SK-N-SH treated with all-trans-retinoic acid at 6 μM for 48 hours (cell line): ENCODE results near the gene AAK1.

ENCODE experiments used
- ATAC-seq: fragments of 200-7000 bp; cut with Tn5 transposase; 3 replicates; pipeline ENCODE4 v1.9.1; 2020; ENCODE audit warnings: mild to moderate bottlenecking, moderate library complexity
- ARNTL ChIP-seq: fragments of 450-650 bp; formaldehyde crosslinking; IDR thresholded peaks from 2 replicates; pipeline ENCODE4 v1.5.0; 2020; ENCODE audit warnings: low read depth, mild to moderate bottlenecking, moderate library complexity, borderline replicate concordance
- BACH2 ChIP-seq: fragments of 250-450 bp; sonication (Bioruptor Pico); IDR thresholded peaks from 2 replicates; pipeline ENCODE4 v1.9.0; 2021; ENCODE audit warnings: mild to moderate bottlenecking, borderline replicate concordance
- CREB5 ChIP-seq: fragments of 250-450 bp; sonication (Bioruptor Pico); IDR thresholded peaks from 2 replicates; pipeline ENCODE4 v1.5.1; 2020; ENCODE audit warnings: low read depth, mild to moderate bottlenecking, moderate library complexity
- CSDC2 ChIP-seq: fragments of 250-450 bp; sonication (Bioruptor Pico); IDR thresholded peaks from 2 replicates; pipeline ENCODE4 v1.5.0; 2020; ENCODE audit warnings: mild to moderate bottlenecking, moderate library complexity
- CSRNP3 ChIP-seq: fragments of 250-450 bp; sonication (Bioruptor Pico); IDR thresholded peaks from 2 replicates; pipeline ENCODE4 v1.5.1; 2021; ENCODE audit warnings: mild to moderate bottlenecking, moderate library complexity
- ESRRG ChIP-seq: fragments of 250-450 bp; sonication (Bioruptor Pico); IDR thresholded peaks from 2 replicates; pipeline ENCODE4 v1.6.1; 2021; ENCODE audit warnings: mild to moderate bottlenecking
- GLIS3 ChIP-seq: fragments of 250-450 bp; sonication (Bioruptor Pico); IDR thresholded peaks from 2 replicates; pipeline ENCODE4 v1.5.0; 2020; ENCODE audit warnings: mild to moderate bottlenecking, moderate library complexity
- ISL1 ChIP-seq: fragments of 250-450 bp; sonication (Bioruptor Pico); IDR thresholded peaks from 2 replicates; pipeline ENCODE4 v2.1.2; 2022; ENCODE audit warnings: mild to moderate bottlenecking, moderate library complexity
- OSR1 ChIP-seq: fragments of 250-450 bp; sonication (Bioruptor Pico); IDR thresholded peaks from 2 replicates; pipeline ENCODE4 v1.8.0; 2022; ENCODE audit warnings: moderate library complexity, mild to moderate bottlenecking, inconsistent platforms
- PATZ1 ChIP-seq: fragments of 250-450 bp; sonication (Bioruptor Pico); IDR thresholded peaks from 2 replicates; pipeline ENCODE4 v1.8.0; 2020; ENCODE audit warnings: mild to moderate bottlenecking, moderate library complexity, borderline replicate concordance
- POU6F1 ChIP-seq: fragments of 250-450 bp; sonication (Bioruptor Pico); IDR thresholded peaks from 2 replicates; pipeline ENCODE4 v1.8.0; 2021; ENCODE audit warnings: low read depth, mild to moderate bottlenecking, moderate library complexity, borderline replicate concordance
- PPARA ChIP-seq: fragments of 250-450 bp; sonication (Bioruptor Pico); IDR thresholded peaks from 2 replicates; pipeline ENCODE4 v1.5.0; 2020; ENCODE audit warnings: mild to moderate bottlenecking, borderline replicate concordance
- RARB ChIP-seq: fragments of 250-450 bp; sonication (Bioruptor Pico); IDR thresholded peaks from 2 replicates; pipeline ENCODE4 v1.8.0; 2021; ENCODE audit warnings: mild to moderate bottlenecking, moderate library complexity
- SNAI2 ChIP-seq: fragments of 250-450 bp; sonication (Bioruptor Pico); IDR thresholded peaks from 2 replicates; pipeline ENCODE4 v1.5.0; 2020; ENCODE audit warnings: mild to moderate bottlenecking, moderate library complexity
- TCF4 ChIP-seq: fragments of 250-450 bp; sonication (Bioruptor Pico); IDR thresholded peaks from 2 replicates; pipeline ENCODE4 v1.8.0; 2021; ENCODE audit warnings: mild to moderate bottlenecking, moderate library complexity, borderline replicate concordance
- TOX ChIP-seq: fragments of 250-450 bp; sonication (Bioruptor Pico); IDR thresholded peaks from 2 replicates; pipeline ENCODE4 v1.8.0; 2021; ENCODE audit warnings: mild to moderate bottlenecking, moderate library complexity, borderline replicate concordance
- TSHZ2 ChIP-seq: fragments of 250-450 bp; sonication (Bioruptor Pico); IDR thresholded peaks from 2 replicates; pipeline ENCODE4 v1.5.0; 2020; ENCODE audit warnings: mild to moderate bottlenecking, moderate library complexity
- ZC3H10 ChIP-seq: fragments of 250-450 bp; sonication (Bioruptor Pico); IDR thresholded peaks from 2 replicates; pipeline ENCODE4 v1.5.1; 2021; ENCODE audit warnings: mild to moderate bottlenecking, moderate library complexity
- ZFP30 ChIP-seq: fragments of 450-650 bp; formaldehyde crosslinking; IDR thresholded peaks from 2 replicates; pipeline ENCODE4 v1.5.0; 2022; ENCODE audit warnings: mild to moderate bottlenecking, moderate library complexity
- ZNF565 ChIP-seq: fragments of 450-650 bp; formaldehyde crosslinking; conservative IDR thresholded peaks from 2 replicates; pipeline ENCODE4 v1.5.0; 2020; ENCODE audit warnings: low read depth, mild to moderate bottlenecking, moderate library complexity
- ZNF70 ChIP-seq: fragments of 450-650 bp; formaldehyde crosslinking; IDR thresholded peaks from 2 replicates; pipeline ENCODE4 v1.5.0; 2020; ENCODE audit warnings: mild to moderate bottlenecking, moderate library complexity
- ZNF8 ChIP-seq: fragments of 450-650 bp; formaldehyde crosslinking; IDR thresholded peaks from 2 replicates; pipeline ENCODE4 v1.5.0; 2020; ENCODE audit warnings: mild to moderate bottlenecking, moderate library complexity

The AAK1 gene

GRCh38 chr2:69521747-69522146 is 121.8 kb downstream of the AAK1 start:
- ATAC-seq: no peak
- TF ChIP-seq ZFP30 (CRISPR knock-in tag) (no peak), GLIS3 (CRISPR knock-in tag) (no peak), TCF4 (CRISPR knock-in tag) (no peak), PPARA (CRISPR knock-in tag) (no peak), SNAI2 (CRISPR knock-in tag) (no peak), RARB (no peak), TSHZ2 (CRISPR knock-in tag) (no peak), ISL1 (CRISPR knock-in tag) (no peak), PATZ1 (CRISPR knock-in tag) (no peak), POU6F1 (CRISPR knock-in tag) (no peak), OSR1 (no peak), ARNTL (CRISPR knock-in tag) (no peak), TOX (CRISPR knock-in tag) (no peak), ZNF565 (CRISPR knock-in tag) (no peak), BACH2 (CRISPR knock-in tag) (no peak)

- no peak for ATAC-seq
- TF ChIP-seq BACH2 (CRISPR knock-in tag) (no peak), SNAI2 (CRISPR knock-in tag) (no peak), ZNF8 (CRISPR knock-in tag) (no peak), PPARA (CRISPR knock-in tag) (no peak), OSR1 (no peak), TCF4 (CRISPR knock-in tag) (no peak), ZNF565 (CRISPR knock-in tag) (no peak), ZNF70 (CRISPR knock-in tag) (no peak)
Observed at GRCh38 chr2:69518841-69519240, 124.7 kb downstream of the AAK1 start.

GRCh38 chr2:69517410-69517809 is 126.1 kb downstream of the AAK1 start:
- no peak for TF ChIP-seq ZNF565 (CRISPR knock-in tag)
- no peak for TF ChIP-seq OSR1
- TF ChIP-seq TSHZ2 (CRISPR knock-in tag): no peak
- TF ChIP-seq TOX (CRISPR knock-in tag): no peak
- no peak for TF ChIP-seq POU6F1 (CRISPR knock-in tag)
- TF ChIP-seq GLIS3 (CRISPR knock-in tag): no peak
- no peak for TF ChIP-seq ISL1 (CRISPR knock-in tag)
- TF ChIP-seq SNAI2 (CRISPR knock-in tag): no peak
- TF ChIP-seq ZNF70 (CRISPR knock-in tag): no peak
- no peak for TF ChIP-seq BACH2 (CRISPR knock-in tag)
- TF ChIP-seq ESRRG: no peak
- TF ChIP-seq TCF4 (CRISPR knock-in tag): no peak
- no peak for TF ChIP-seq ZC3H10 (CRISPR knock-in tag)
- TF ChIP-seq ZFP30 (CRISPR knock-in tag): no peak
- no peak for TF ChIP-seq CREB5
- TF ChIP-seq ZNF8 (CRISPR knock-in tag): no peak
- TF ChIP-seq PPARA (CRISPR knock-in tag): no peak
- TF ChIP-seq CSRNP3 (CRISPR knock-in tag): no peak
- TF ChIP-seq CSDC2 (CRISPR knock-in tag): no peak
- no peak for TF ChIP-seq ARNTL (CRISPR knock-in tag)
- TF ChIP-seq, all 23 proteins: peak for 0
- no peak for ATAC-seq
